KMS-11 (cell line): ENCODE data around the gene GLCCI1.

ENCODE experiments used
- H2AFZ ChIP-seq: fragments of 200-600 bp; sonication (generic); 2 replicates; pipeline ENCODE4 v1.6.1; 2016; ENCODE audit warnings: antibody characterized with exemption, mixed run types, low read depth
- H3K27ac ChIP-seq: fragments of 200-600 bp; sonication (generic); 2 replicates; pipeline ENCODE4 v1.6.1; 2016; ENCODE audit warnings: mild to moderate bottlenecking, mixed run types
- H3K27me3 ChIP-seq: fragments of 200-600 bp; sonication (generic); 2 replicates; pipeline ENCODE4 v1.6.1; 2017; ENCODE audit warnings: mild to moderate bottlenecking, low read depth, mixed run types, moderate library complexity; ENCODE audit not compliant: insufficient read depth
- H3K36me3 ChIP-seq: fragments of 200-600 bp; sonication (generic); 2 replicates; pipeline ENCODE4 v1.6.1; 2017; ENCODE audit warnings: mild to moderate bottlenecking, mixed run types; ENCODE audit not compliant: insufficient read depth
- H3K4me1 ChIP-seq: fragments of 200-600 bp; sonication (generic); 2 replicates; pipeline ENCODE4 v1.6.1; 2016; ENCODE audit warnings: mild to moderate bottlenecking, low read depth, mixed run types; ENCODE audit not compliant: poor library complexity, severe bottlenecking
- H3K4me2 ChIP-seq: fragments of 200-600 bp; sonication (generic); 2 replicates; pipeline ENCODE4 v1.7.0; 2016; ENCODE audit warnings: mild to moderate bottlenecking, mixed run types
- H3K4me3 ChIP-seq: fragments of 200-600 bp; sonication (generic); IDR thresholded peaks from 2 replicates; pipeline ENCODE4 v1.6.1; 2017; ENCODE audit warnings: low read depth, low read length, mixed read lengths; ENCODE audit not compliant: insufficient read depth
- H3K79me2 ChIP-seq: fragments of 200-600 bp; sonication (generic); 2 replicates; pipeline ENCODE4 v1.6.1; 2016; ENCODE audit warnings: low read depth, mixed run types; ENCODE audit not compliant: insufficient read depth
- H3K9ac ChIP-seq: fragments of 200-600 bp; sonication (generic); 2 replicates; pipeline ENCODE4 v1.6.1; 2016; ENCODE audit warnings: mild to moderate bottlenecking, mixed run types
- H4K20me1 ChIP-seq: fragments of 200-600 bp; sonication (generic); 2 replicates; pipeline ENCODE4 v1.6.1; 2016; ENCODE audit warnings: mild to moderate bottlenecking, mixed run types; ENCODE audit not compliant: insufficient read depth
- CTCF ChIP-seq: fragments of 200-600 bp; sonication (generic); conservative IDR thresholded peaks from 2 replicates; pipeline ENCODE4 v1.6.1; 2017; ENCODE audit warnings: low read depth, mild to moderate bottlenecking, antibody characterized with exemption, low read length, moderate library complexity, mixed read lengths

The GLCCI1 gene

GRCh38 chr7:7965301-7965700 lies 3.3 kb upstream of the GLCCI1 start:
- no peaks in the 10 kb centered on the region for H3K27me3 ChIP-seq
- no peak overlapping the region for H2AFZ ChIP-seq
- no peak overlapping the region for H3K4me2 ChIP-seq
- no peak overlapping the region for H3K4me3 ChIP-seq
- H3K79me2 ChIP-seq, result peaks cover 7% of the 10 kb centered on the region
- H4K20me1 ChIP-seq, result no peaks in the 10 kb centered on the region
- no peaks in the 10 kb centered on the region for H3K36me3 ChIP-seq
- no peak for TF ChIP-seq CTCF
- H3K27ac ChIP-seq, result no peak overlapping the region
- H3K9ac ChIP-seq, result no peak overlapping the region
- peaks cover 62% of the 10 kb centered on the region for H3K4me1 ChIP-seq

- no peak for TF ChIP-seq CTCF
- Histone ChIP-seq H3K79me2 (peaks cover 16% of the 10 kb centered on the region), H2AFZ (no peak overlapping the region)
Observed at GRCh38 chr7:7966141-7966734, 2.4 kb upstream of the GLCCI1 start.

GRCh38 chr7:7967886-7968543 lies 581 bp upstream of the GLCCI1 start:
- peaks cover 53% of the 10 kb centered on the region for H3K4me1 ChIP-seq

More at GRCh38 chr7:7966141-7966734, 2.4 kb upstream of the GLCCI1 start:
- no peaks in the 10 kb centered on the region for H3K36me3 ChIP-seq
- no peaks in the 10 kb centered on the region for H4K20me1 ChIP-seq
- no peak overlapping the region for H3K9ac ChIP-seq
- H3K4me1 ChIP-seq, result peaks cover 53% of the 10 kb centered on the region
- no peak overlapping the region for H3K4me3 ChIP-seq
- H3K27me3 ChIP-seq, result no peaks in the 10 kb centered on the region
- no peak overlapping the region for H3K4me2 ChIP-seq
- H3K27ac ChIP-seq, result no peak overlapping the region

More at GRCh38 chr7:7967886-7968543, 581 bp upstream of the GLCCI1 start:
- Histone ChIP-seq H3K9ac (peak overlapping the region; percentile 75; the same call in 1 of the 2 replicates), H4K20me1 (no peaks in the 10 kb centered on the region), H3K36me3 (no peaks in the 10 kb centered on the region), H3K4me3 (no peak overlapping the region), H3K27ac (peak overlapping the region; percentile 85), H3K79me2 (peaks cover 34% of the 10 kb centered on the region), H3K27me3 (no peaks in the 10 kb centered on the region), H3K4me2 (peak overlapping the region; percentile 69), H2AFZ (peak overlapping the region; percentile 69)
- no peak for TF ChIP-seq CTCF
